OCI-LY1 (cell line): ENCODE data around the gene RTBDN.

Experiments used
- H2AFZ ChIP-seq: fragments of 200-600 bp; sonication (generic), shearing (Covaris generic); 2 replicates; pipeline ENCODE4 v1.6.0; 2014; ENCODE audit warnings: antibody characterized with exemption, mild to moderate bottlenecking, low read length
- H3F3A ChIP-seq: fragments of 200-600 bp; sonication (generic), shearing (Covaris generic); 2 replicates; pipeline ENCODE4 v1.6.0; 2014; ENCODE audit warnings: mild to moderate bottlenecking, antibody characterized with exemption, low read length, moderate library complexity; ENCODE audit not compliant: insufficient read depth
- H3K27ac ChIP-seq: fragments of 200-600 bp; sonication (generic); 2 replicates; pipeline ENCODE4 v1.5.1; 2014; ENCODE audit warnings: low read length, mixed run types, mild to moderate bottlenecking, low read depth; ENCODE audit not compliant: poor library complexity, severe bottlenecking
- H3K27me3 ChIP-seq: fragments of 200-600 bp; sonication (generic); 2 replicates; pipeline ENCODE4 v1.6.0; 2014; ENCODE audit warnings: antibody characterized with exemption, mild to moderate bottlenecking, low read length, moderate library complexity; ENCODE audit not compliant: insufficient read depth
- H3K36me3 ChIP-seq: fragments of 200-600 bp; sonication (generic); 2 replicates; pipeline ENCODE4 v1.6.1; 2014; ENCODE audit warnings: mild to moderate bottlenecking, antibody characterized with exemption, low read length, moderate library complexity, mixed read lengths; ENCODE audit not compliant: insufficient read depth
- H3K4me1 ChIP-seq: fragments of 200-600 bp; sonication (generic); 2 replicates; pipeline ENCODE4 v1.5.1; 2014; ENCODE audit warnings: mild to moderate bottlenecking, low read length, moderate library complexity; ENCODE audit not compliant: insufficient read depth, severe bottlenecking
- H3K4me2 ChIP-seq: fragments of 200-600 bp; sonication (generic), shearing (Covaris generic); 2 replicates; pipeline ENCODE4 v1.6.1; 2014; ENCODE audit warnings: low read length
- H3K4me3 ChIP-seq: fragments of 200-600 bp; sonication (generic); 2 replicates; pipeline ENCODE4 v1.5.1; 2014; ENCODE audit warnings: low read length, low read depth, mild to moderate bottlenecking, mixed read lengths; ENCODE audit not compliant: poor library complexity, severe bottlenecking
- H3K79me2 ChIP-seq: fragments of 200-600 bp; shearing (Covaris generic); 2 replicates; pipeline ENCODE4 v1.6.1; 2016; ENCODE audit warnings: mixed run types, low read length, mixed read lengths; ENCODE audit not compliant: insufficient read depth
- H3K9ac ChIP-seq: fragments of 200-600 bp; sonication (generic), shearing (Covaris generic); 2 replicates; pipeline ENCODE4 v1.6.1; 2014; ENCODE audit warnings: mild to moderate bottlenecking, low read length, mixed read lengths
- H3K9me2 ChIP-seq: fragments of 200-600 bp; sonication (generic), shearing (Covaris generic); 2 replicates; pipeline ENCODE4 v1.6.1; 2014; ENCODE audit warnings: low read depth, mild to moderate bottlenecking, low read length, mixed read lengths
- H3K9me3 ChIP-seq: fragments of 200-600 bp; shearing (Covaris generic); 2 replicates; pipeline ENCODE4 v1.6.1; 2014; ENCODE audit warnings: low read length, mixed read lengths
- H4K20me1 ChIP-seq: fragments of 200-600 bp; sonication (generic), shearing (Covaris generic); 2 replicates; pipeline ENCODE4 v1.6.0; 2016; ENCODE audit warnings: mild to moderate bottlenecking, low read length; ENCODE audit not compliant: insufficient read depth
- EZH2 ChIP-seq: fragments of 200-600 bp; sonication (generic), shearing (Covaris generic); IDR thresholded peaks from 2 replicates; pipeline ENCODE4 v1.8.0; 2017; ENCODE audit warnings: borderline replicate concordance, mixed run types, mild to moderate bottlenecking, antibody characterized with exemption, low read length, moderate library complexity, mixed read lengths
- TF ChIP-seq, protein P1 (sequence below): fragments of 200-600 bp; sonication (generic), shearing (Covaris generic); IDR thresholded peaks from 2 replicates; pipeline ENCODE4 v1.5.1; 2017; ENCODE audit warnings: mild to moderate bottlenecking, antibody characterized with exemption, low read length, moderate library complexity, mixed read lengths

RTBDN gene

DNA sequence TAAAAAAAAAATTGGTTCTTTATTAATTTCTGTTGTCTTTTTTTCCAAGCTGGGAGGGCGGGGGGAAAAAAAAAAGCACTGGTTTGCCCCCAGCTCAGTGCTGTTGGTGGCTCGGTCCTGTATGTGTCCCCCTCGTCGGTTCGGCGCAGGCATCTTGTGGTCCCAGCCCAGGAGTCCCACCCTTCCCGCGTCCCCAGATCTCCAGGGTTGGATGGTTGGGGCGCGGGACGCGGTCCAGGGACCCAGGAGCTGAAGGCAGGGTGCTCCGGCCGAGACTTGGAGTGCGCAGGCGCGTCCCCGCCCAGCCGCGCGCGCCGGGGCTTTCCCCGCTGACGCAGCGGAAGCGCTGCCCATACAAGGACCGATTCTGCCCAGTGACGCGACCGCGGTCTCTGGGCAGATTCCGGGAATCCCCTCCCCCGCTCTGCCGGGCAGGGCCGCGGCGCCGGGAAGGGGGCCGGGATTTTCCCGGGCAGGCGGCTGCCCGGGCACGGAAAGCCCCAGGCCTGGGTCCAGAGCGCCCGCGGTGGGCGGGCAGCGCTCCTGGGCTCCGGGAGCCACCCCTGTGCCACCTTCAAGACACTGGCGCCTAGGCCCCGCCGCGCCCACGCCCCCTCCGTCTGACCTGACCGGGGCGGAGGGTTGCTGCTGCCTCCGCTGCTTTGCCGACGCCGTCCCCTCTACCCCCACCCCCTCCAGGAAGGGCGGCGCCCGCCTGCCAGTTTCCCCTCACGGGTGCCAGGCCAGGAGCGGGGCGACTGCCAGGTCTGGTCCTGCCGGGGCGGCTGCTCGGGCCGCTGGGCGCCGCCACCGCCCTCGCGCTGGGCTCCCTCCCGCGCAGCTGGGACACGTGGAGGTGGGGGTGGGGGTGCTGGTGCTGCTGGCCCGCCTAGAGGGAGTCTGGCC is 40.8 kb downstream of the RTBDN start:
- H2AFZ ChIP-seq = no peak overlapping the region
- no peaks in the 10 kb centered on the region for H3K9me2 ChIP-seq
- no peaks in the 10 kb centered on the region for H3K79me2 ChIP-seq
- no peaks in the 10 kb centered on the region for H3K27me3 ChIP-seq
- peak overlapping the region; percentile 77 for H3K4me2 ChIP-seq
- peak overlapping the region; percentile 77 for H3K9ac ChIP-seq
- H3K4me1 ChIP-seq = peaks cover 38% of the 10 kb centered on the region
- peak overlapping the region; percentile 87 for H3K27ac ChIP-seq
- H3K4me3 ChIP-seq = peak overlapping the region; percentile 76
- no peaks in the 10 kb centered on the region for H3K9me3 ChIP-seq
- no peaks in the 10 kb centered on the region for H3F3A ChIP-seq
- peaks cover 1% of the 10 kb centered on the region; the same call in 1 of the 2 replicates for H3K36me3 ChIP-seq
- TF ChIP-seq, protein P1, sequence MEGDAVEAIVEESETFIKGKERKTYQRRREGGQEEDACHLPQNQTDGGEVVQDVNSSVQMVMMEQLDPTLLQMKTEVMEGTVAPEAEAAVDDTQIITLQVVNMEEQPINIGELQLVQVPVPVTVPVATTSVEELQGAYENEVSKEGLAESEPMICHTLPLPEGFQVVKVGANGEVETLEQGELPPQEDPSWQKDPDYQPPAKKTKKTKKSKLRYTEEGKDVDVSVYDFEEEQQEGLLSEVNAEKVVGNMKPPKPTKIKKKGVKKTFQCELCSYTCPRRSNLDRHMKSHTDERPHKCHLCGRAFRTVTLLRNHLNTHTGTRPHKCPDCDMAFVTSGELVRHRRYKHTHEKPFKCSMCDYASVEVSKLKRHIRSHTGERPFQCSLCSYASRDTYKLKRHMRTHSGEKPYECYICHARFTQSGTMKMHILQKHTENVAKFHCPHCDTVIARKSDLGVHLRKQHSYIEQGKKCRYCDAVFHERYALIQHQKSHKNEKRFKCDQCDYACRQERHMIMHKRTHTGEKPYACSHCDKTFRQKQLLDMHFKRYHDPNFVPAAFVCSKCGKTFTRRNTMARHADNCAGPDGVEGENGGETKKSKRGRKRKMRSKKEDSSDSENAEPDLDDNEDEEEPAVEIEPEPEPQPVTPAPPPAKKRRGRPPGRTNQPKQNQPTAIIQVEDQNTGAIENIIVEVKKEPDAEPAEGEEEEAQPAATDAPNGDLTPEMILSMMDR = no peak
- no peak for TF ChIP-seq EZH2
- H4K20me1 ChIP-seq = no peaks in the 10 kb centered on the region

DNA sequence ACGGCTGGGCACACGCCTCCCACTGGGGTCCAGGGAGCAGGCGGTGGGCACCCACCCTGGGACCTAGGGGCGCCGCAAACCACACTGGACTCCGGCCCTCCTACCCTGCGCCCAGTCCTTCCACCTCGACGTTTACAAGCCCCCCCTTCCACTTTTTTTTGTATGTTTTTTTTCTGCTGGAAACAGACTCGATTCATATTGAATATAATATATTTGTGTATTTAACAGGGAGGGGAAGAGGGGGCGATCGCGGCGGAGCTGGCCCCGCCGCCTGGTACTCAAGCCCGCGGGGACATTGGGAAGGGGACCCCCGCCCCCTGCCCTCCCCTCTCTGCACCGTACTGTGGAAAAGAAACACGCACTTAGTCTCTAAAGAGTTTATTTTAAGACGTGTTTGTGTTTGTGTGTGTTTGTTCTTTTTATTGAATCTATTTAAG is 41.5 kb downstream of the RTBDN start:
- Histone ChIP-seq H3K27ac (peak overlapping the region; percentile 87), H3K9me3 (no peaks in the 10 kb centered on the region), H4K20me1 (no peaks in the 10 kb centered on the region), H3K4me3 (peak overlapping the region; percentile 76), H3K9me2 (no peaks in the 10 kb centered on the region), H3K79me2 (no peaks in the 10 kb centered on the region), H2AFZ (no peak overlapping the region), H3K4me1 (peaks cover 44% of the 10 kb centered on the region), H3K4me2 (peak overlapping the region; percentile 77), H3K9ac (peak overlapping the region; percentile 77), H3K27me3 (no peaks in the 10 kb centered on the region), H3F3A (no peaks in the 10 kb centered on the region), H3K36me3 (no peaks in the 10 kb centered on the region; the same call in 1 of the 2 replicates)
- TF ChIP-seq, protein P1 = no peak
- TF ChIP-seq EZH2 = no peak

DNA sequence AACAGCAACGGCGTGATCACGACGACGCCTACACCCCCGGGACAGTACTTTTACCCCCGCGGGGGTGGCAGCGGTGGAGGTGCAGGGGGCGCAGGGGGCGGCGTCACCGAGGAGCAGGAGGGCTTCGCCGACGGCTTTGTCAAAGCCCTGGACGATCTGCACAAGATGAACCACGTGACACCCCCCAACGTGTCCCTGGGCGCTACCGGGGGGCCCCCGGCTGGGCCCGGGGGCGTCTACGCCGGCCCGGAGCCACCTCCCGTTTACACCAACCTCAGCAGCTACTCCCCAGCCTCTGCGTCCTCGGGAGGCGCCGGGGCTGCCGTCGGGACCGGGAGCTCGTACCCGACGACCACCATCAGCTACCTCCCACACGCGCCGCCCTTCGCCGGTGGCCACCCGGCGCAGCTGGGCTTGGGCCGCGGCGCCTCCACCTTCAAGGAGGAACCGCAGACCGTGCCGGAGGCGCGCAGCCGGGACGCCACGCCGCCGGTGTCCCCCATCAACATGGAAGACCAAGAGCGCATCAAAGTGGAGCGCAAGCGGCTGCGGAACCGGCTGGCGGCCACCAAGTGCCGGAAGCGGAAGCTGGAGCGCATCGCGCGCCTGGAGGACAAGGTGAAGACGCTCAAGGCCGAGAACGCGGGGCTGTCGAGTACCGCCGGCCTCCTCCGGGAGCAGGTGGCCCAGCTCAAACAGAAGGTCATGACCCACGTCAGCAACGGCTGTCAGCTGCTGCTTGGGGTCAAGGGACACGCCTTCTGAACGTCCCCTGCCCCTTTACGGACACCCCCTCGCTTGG is 42.1 kb downstream of the RTBDN start:
- Histone ChIP-seq H3K79me2 (no peaks in the 10 kb centered on the region), H2AFZ (no peak overlapping the region)

More for the DNA sequence above, 42.1 kb downstream of the RTBDN start:
- Histone ChIP-seq H3K9me3 (no peaks in the 10 kb centered on the region), H3F3A (no peaks in the 10 kb centered on the region), H4K20me1 (no peaks in the 10 kb centered on the region), H3K27me3 (no peaks in the 10 kb centered on the region), H3K4me1 (peaks cover 44% of the 10 kb centered on the region), H3K27ac (peak overlapping the region; percentile 87), H3K9ac (peak overlapping the region; percentile 77), H3K4me3 (peak overlapping the region; percentile 76), H3K9me2 (no peaks in the 10 kb centered on the region), H3K4me2 (peak overlapping the region; percentile 77), H3K36me3 (no peaks in the 10 kb centered on the region; the same call in 1 of the 2 replicates)
- TF ChIP-seq, protein P1 = no peak
- no peak for TF ChIP-seq EZH2
